Stomach (tissue), 4 donors: ENCODE measurements around the gene SSTR5.

Experiments used
- CTCF ChIP-seq, 7 experiments: fragments of 450-650 bp in 4 of 7; fragments of 200-600 bp in 3 of 7; sonication (generic) in 3 of 7; IDR thresholded peaks; one replicate each; pipeline ENCODE4 v1.5.1; 2016 to 2019; ENCODE audit warnings: antibody characterized with exemption in 7 of 7, control low read depth in 2 of 7, mild to moderate bottlenecking in 1 of 7
- EP300 ChIP-seq: sonication (generic); formaldehyde crosslinking; IDR thresholded peaks from one replicate; pipeline ENCODE4 v1.6.1; 2017; ENCODE audit warnings: antibody characterized with exemption
- POLR2A ChIP-seq, 4 donors: fragments of 450-650 bp; IDR thresholded peaks; one replicate each; pipeline ENCODE4 v1.6.1; 2016; ENCODE audit warnings: antibody characterized with exemption in 4 of 4, control low read depth in 2 of 4, mild to moderate bottlenecking in 1 of 4, moderate library complexity in 1 of 4
- POLR2AphosphoS5 ChIP-seq, 3 donors: sonication (generic); formaldehyde crosslinking; IDR thresholded peaks; one replicate each; pipeline ENCODE4 v1.6.1; 2016; ENCODE audit warnings: antibody characterized with exemption in 3 of 3

- no peak for TF ChIP-seq CTCF (IDR thresholded peaks at IDR 0.05)
- TF ChIP-seq POLR2AphosphoS5 (IDR thresholded peaks at IDR 0.05) = no peak
- no peak for TF ChIP-seq POLR2A (IDR thresholded peaks at IDR 0.05)
- TF ChIP-seq EP300 = no peak
Observed at GRCh38 chr16:1036166-1036565, 36.4 kb upstream of the SSTR5 start.
